Stomach (tissue), 4 donors: Measurements from ENCODE around the gene KIF6.

Experiments used
- EP300 ChIP-seq: sonication (generic); formaldehyde crosslinking; IDR thresholded peaks from one replicate; pipeline ENCODE4 v1.6.1; 2017; ENCODE audit warnings: antibody characterized with exemption
- POLR2A ChIP-seq, 4 donors: fragments of 450-650 bp; IDR thresholded peaks; one replicate each; pipeline ENCODE4 v1.6.1; 2016; ENCODE audit warnings: antibody characterized with exemption in 4 of 4, control low read depth in 2 of 4, mild to moderate bottlenecking in 1 of 4, moderate library complexity in 1 of 4
- POLR2AphosphoS5 ChIP-seq, 3 donors: sonication (generic); formaldehyde crosslinking; IDR thresholded peaks; one replicate each; pipeline ENCODE4 v1.6.1; 2016; ENCODE audit warnings: antibody characterized with exemption in 3 of 3
- TF ChIP-seq, protein P1 (sequence below), 7 experiments: fragments of 450-650 bp in 4 of 7; fragments of 200-600 bp in 3 of 7; sonication (generic) in 3 of 7; IDR thresholded peaks; one replicate each; pipeline ENCODE4 v1.5.1; 2016 to 2019; ENCODE audit warnings: antibody characterized with exemption in 7 of 7, control low read depth in 2 of 7, mild to moderate bottlenecking in 1 of 7

DNA sequence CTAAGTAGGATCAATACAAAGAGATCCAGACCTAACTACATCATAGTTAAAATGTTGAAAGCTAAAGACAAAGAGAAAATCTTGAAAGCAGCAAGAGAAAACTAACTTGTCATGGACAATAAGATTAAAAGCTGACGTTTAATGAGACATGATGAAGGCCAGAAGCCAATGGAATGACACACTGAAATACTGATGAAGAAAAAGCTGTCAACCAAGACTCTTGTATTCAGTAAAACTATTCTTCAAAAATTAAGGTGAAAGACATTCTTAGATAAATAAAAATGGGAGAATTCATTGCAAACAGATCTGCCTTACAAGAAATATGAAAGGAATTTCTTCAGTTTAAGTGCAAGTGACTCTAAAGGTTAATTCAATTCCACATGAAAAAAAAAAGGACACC, 256.8 kb downstream of the KIF6 start:
- TF ChIP-seq POLR2A (IDR thresholded peaks at IDR 0.05) (no peak), POLR2AphosphoS5 (IDR thresholded peaks at IDR 0.05) (no peak), EP300 (no peak)
- TF ChIP-seq, protein P1, sequence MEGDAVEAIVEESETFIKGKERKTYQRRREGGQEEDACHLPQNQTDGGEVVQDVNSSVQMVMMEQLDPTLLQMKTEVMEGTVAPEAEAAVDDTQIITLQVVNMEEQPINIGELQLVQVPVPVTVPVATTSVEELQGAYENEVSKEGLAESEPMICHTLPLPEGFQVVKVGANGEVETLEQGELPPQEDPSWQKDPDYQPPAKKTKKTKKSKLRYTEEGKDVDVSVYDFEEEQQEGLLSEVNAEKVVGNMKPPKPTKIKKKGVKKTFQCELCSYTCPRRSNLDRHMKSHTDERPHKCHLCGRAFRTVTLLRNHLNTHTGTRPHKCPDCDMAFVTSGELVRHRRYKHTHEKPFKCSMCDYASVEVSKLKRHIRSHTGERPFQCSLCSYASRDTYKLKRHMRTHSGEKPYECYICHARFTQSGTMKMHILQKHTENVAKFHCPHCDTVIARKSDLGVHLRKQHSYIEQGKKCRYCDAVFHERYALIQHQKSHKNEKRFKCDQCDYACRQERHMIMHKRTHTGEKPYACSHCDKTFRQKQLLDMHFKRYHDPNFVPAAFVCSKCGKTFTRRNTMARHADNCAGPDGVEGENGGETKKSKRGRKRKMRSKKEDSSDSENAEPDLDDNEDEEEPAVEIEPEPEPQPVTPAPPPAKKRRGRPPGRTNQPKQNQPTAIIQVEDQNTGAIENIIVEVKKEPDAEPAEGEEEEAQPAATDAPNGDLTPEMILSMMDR (IDR thresholded peaks at IDR 0.05), result no peak
